PC-9 (cell line): ENCODE data around the gene CYP4F8. TPM values are rescaled to one million over a fixed set of nuclear protein-coding genes. Genes with fewer than 3 reads are reported as not detected.

Experiments used
- BruUV-seq: library from RNA; stranded (reverse); fragments of 400-500 nt; replicated peaks from 2 replicates; lab custom pipeline; 2021; lab: Mats Ljungman, UMichigan
- CTCF ChIA-PET: fragments of 300-600 bp; sonication (Branson Sonifier 250); formaldehyde crosslinking; loops from one replicate; lab custom pipeline; 2022; ENCODE audit warnings: antibody characterized with exemption; lab: Charles Lee
- POLR2A ChIA-PET: fragments of 300-600 bp; sonication (Branson Sonifier 250); formaldehyde crosslinking; loops from one replicate; lab custom pipeline; 2022; ENCODE audit warnings: antibody characterized with exemption; ENCODE audit not compliant: unreplicated experiment; lab: Charles Lee
- DNase-seq, 2 experiments: peaks; one replicate each; pipeline versions ENCODE4 v3.0.0 to v3.0.0-alpha.2; 2015 to 2022; ENCODE audit warnings: mixed read lengths in 1 of 2
- H2AFZ ChIP-seq: fragments of 200-600 bp; sonication (generic); 2 replicates; pipeline ENCODE4 v1.8.1; 2017; ENCODE audit warnings: antibody characterized with exemption
- H3F3A ChIP-seq: fragments of 200-600 bp; sonication (generic); 2 replicates; pipeline ENCODE4 v1.8.1; 2017; ENCODE audit warnings: antibody characterized with exemption, mild to moderate bottlenecking, low read depth; ENCODE audit not compliant: insufficient read depth
- H3K27ac ChIP-seq: fragments of 200-600 bp; sonication (generic); 2 replicates; pipeline ENCODE4 v1.6.1; 2016; ENCODE audit warnings: mixed run types
- H3K27me3 ChIP-seq: fragments of 200-600 bp; sonication (generic); 2 replicates; pipeline ENCODE4 v1.6.1; 2016; ENCODE audit warnings: low read depth, mixed run types; ENCODE audit not compliant: insufficient read depth
- H3K36me3 ChIP-seq: fragments of 200-600 bp; sonication (generic); 2 replicates; pipeline ENCODE4 v1.6.1; 2016; ENCODE audit warnings: low read depth, mixed run types
- H3K4me1 ChIP-seq: fragments of 200-600 bp; sonication (generic); replicated peaks from 2 replicates; pipeline ENCODE4 v1.6.1; 2016; ENCODE audit warnings: mixed run types; ENCODE audit not compliant: insufficient read depth
- H3K4me2 ChIP-seq: fragments of 200-600 bp; sonication (generic); 2 replicates; pipeline ENCODE4 v1.6.1; 2017; ENCODE audit warnings: mixed run types
- H3K4me3 ChIP-seq: fragments of 200-600 bp; sonication (generic); 2 replicates; pipeline ENCODE4 v1.6.1; 2016; ENCODE audit warnings: mixed run types
- H3K79me2 ChIP-seq: fragments of 200-600 bp; sonication (generic); 2 replicates; pipeline ENCODE4 v1.6.1; 2017; ENCODE audit warnings: low read depth, mixed run types
- H3K9me2 ChIP-seq: fragments of 200-600 bp; sonication (generic); 2 replicates; pipeline ENCODE4 v1.8.1; 2017; ENCODE audit warnings: mild to moderate bottlenecking; ENCODE audit not compliant: insufficient read depth
- H3K9me3 ChIP-seq: fragments of 200-600 bp; sonication (generic); 2 replicates; pipeline ENCODE4 v1.8.1; 2016; ENCODE audit warnings: low read depth; ENCODE audit not compliant: insufficient read depth
- H4K20me1 ChIP-seq: fragments of 200-600 bp; sonication (generic); 2 replicates; pipeline ENCODE4 v1.8.1; 2017; ENCODE audit not compliant: insufficient read depth
- CTCF ChIP-seq: fragments of 200-600 bp; sonication (generic); conservative IDR thresholded peaks from 2 replicates; pipeline ENCODE4 v1.6.1; 2017; ENCODE audit warnings: mixed run types, antibody characterized with exemption, mild to moderate bottlenecking, moderate library complexity
- EZH2 ChIP-seq: fragments of 200-600 bp; sonication (generic); IDR thresholded peaks from 2 replicates; pipeline ENCODE4 v1.8.0; 2017; ENCODE audit warnings: antibody characterized with exemption, low read depth
- intact Hi-C: fragments of 100-400 bp; cut with micrococcal nuclease; formaldehyde crosslinking; loops from one replicate; pipeline ENCODE4 v1.10.0; 2022; ENCODE audit not compliant: unreplicated experiment
- total RNA-seq: library from RNA; stranded (reverse); gene quantifications from 2 replicates; pipeline ENCODE4 v1.2.3, GENCODE V29; 2021

CYP4F8 gene
- total RNA-seq, 1 experiment from 2014 or later, result not detected

GRCh38 chr19:15652559-15653278 lies 37.7 kb downstream of the CYP4F8 start:
- H3K4me3 ChIP-seq, result no peak overlapping the region
- no peak overlapping the region for H3K4me2 ChIP-seq
- no peaks in the 10 kb centered on the region for H3K27me3 ChIP-seq
- H3K9me2 ChIP-seq, result no peaks in the 10 kb centered on the region
- H3K79me2 ChIP-seq, result no peaks in the 10 kb centered on the region
- no peaks in the 10 kb centered on the region for H3K4me1 ChIP-seq
- no peak overlapping the region for H2AFZ ChIP-seq
- no peaks in the 10 kb centered on the region for H3F3A ChIP-seq
- intact Hi-C loops, result no loop called here
- no peak overlapping the region for H3K27ac ChIP-seq
- ChIA-PET CTCF (no interaction called here), POLR2A (no interaction called here)
- no peak for TF ChIP-seq CTCF
- DNase-seq, result no peak
- no peaks in the 10 kb centered on the region for H4K20me1 ChIP-seq
- BruUV-seq, result no TSS peak
- H3K9me3 ChIP-seq, result no peaks in the 10 kb centered on the region
- H3K36me3 ChIP-seq, result no peaks in the 10 kb centered on the region

GRCh38 chr19:15656467-15656866 lies 41.4 kb downstream of the CYP4F8 start:
- POLR2A ChIA-PET, result interaction anchor here (0.6 kb wide), 1 partner anchor 20 kb away, joined by 4 read pairs; no protein-coding TSS in a partner anchor
- Histone ChIP-seq H3K36me3 (no peaks in the 10 kb centered on the region), H3K27ac (no peak overlapping the region), H2AFZ (no peak overlapping the region), H3K9me3 (no peaks in the 10 kb centered on the region), H3K9me2 (no peaks in the 10 kb centered on the region), H3F3A (no peaks in the 10 kb centered on the region), H3K27me3 (no peaks in the 10 kb centered on the region), H3K4me2 (no peak overlapping the region), H3K79me2 (no peaks in the 10 kb centered on the region), H3K4me3 (no peak overlapping the region), H3K4me1 (no peaks in the 10 kb centered on the region), H4K20me1 (no peaks in the 10 kb centered on the region)
- no peak for TF ChIP-seq EZH2
- no peak for TF ChIP-seq CTCF
- CTCF ChIA-PET, result no interaction called here
- no TSS peak for BruUV-seq
- intact Hi-C loops, result no loop called here
- no peak for DNase-seq

GRCh38 chr19:15663247-15663646 lies 48.2 kb downstream of the CYP4F8 start:
- Histone ChIP-seq H3F3A (peaks cover 16% of the 10 kb centered on the region), H3K4me1 (peaks cover 13% of the 10 kb centered on the region), H3K9me3 (no peaks in the 10 kb centered on the region), H2AFZ (no peak overlapping the region), H3K27me3 (no peaks in the 10 kb centered on the region), H3K36me3 (no peaks in the 10 kb centered on the region), H3K4me3 (no peak overlapping the region), H3K79me2 (no peaks in the 10 kb centered on the region), H3K9me2 (no peaks in the 10 kb centered on the region), H3K27ac (no peak overlapping the region), H3K4me2 (no peak overlapping the region), H4K20me1 (no peaks in the 10 kb centered on the region)
- TF ChIP-seq CTCF (no peak), EZH2 (no peak)
- no TSS peak for BruUV-seq
- CTCF ChIA-PET, result no interaction called here
- intact Hi-C loops, result no loop called here
- DNase-seq, result no peak
- POLR2A ChIA-PET, result no interaction called here
